Body of pancreas (tissue), 4 donors: ENCODE results near the gene NPR1.

Experiments
- POLR2A ChIP-seq, 3 donors: fragments of 450-650 bp; IDR thresholded peaks; one replicate each; pipeline ENCODE4 v1.6.1; 2016; ENCODE audit warnings: antibody characterized with exemption in 3 of 3, mild to moderate bottlenecking in 2 of 3
- TF ChIP-seq, protein P1 (sequence below), 7 experiments: fragments of 450-650 bp in 4 of 7; fragments of 200-600 bp in 3 of 7; sonication (generic) in 3 of 7; IDR thresholded peaks; one replicate each; pipeline ENCODE4 v1.5.1; 2016 to 2019; ENCODE audit warnings: antibody characterized with exemption in 7 of 7

- no peak for TF ChIP-seq POLR2A (IDR thresholded peaks at IDR 0.05)
- TF ChIP-seq, protein P1, sequence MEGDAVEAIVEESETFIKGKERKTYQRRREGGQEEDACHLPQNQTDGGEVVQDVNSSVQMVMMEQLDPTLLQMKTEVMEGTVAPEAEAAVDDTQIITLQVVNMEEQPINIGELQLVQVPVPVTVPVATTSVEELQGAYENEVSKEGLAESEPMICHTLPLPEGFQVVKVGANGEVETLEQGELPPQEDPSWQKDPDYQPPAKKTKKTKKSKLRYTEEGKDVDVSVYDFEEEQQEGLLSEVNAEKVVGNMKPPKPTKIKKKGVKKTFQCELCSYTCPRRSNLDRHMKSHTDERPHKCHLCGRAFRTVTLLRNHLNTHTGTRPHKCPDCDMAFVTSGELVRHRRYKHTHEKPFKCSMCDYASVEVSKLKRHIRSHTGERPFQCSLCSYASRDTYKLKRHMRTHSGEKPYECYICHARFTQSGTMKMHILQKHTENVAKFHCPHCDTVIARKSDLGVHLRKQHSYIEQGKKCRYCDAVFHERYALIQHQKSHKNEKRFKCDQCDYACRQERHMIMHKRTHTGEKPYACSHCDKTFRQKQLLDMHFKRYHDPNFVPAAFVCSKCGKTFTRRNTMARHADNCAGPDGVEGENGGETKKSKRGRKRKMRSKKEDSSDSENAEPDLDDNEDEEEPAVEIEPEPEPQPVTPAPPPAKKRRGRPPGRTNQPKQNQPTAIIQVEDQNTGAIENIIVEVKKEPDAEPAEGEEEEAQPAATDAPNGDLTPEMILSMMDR (IDR thresholded peaks at IDR 0.05): no peak
These were observed 18.3 kb downstream of the NPR1 start for GRCh38 chr1:153696741-153697140.
